Measurements from ENCODE around the gene PNPLA7. TPM values are rescaled to one million over a fixed set of nuclear protein-coding genes. Genes with fewer than 3 reads are reported as not detected.
A peak's percentile ranks its signal among the peaks of the same experiment; 100 is the strongest.

The PNPLA7 gene
- total and polyA plus RNA-seq, 9 donors: 2.2 to 29.3 (median 13.0) TPM

GRCh38 chr9:137486141-137486490 lies 64.1 kb downstream of the PNPLA7 start:
- intact Hi-C loops (cut with DNase I): no loop called here
- H3K36me3 ChIP-seq: no peaks in the 10 kb centered on the region
- no peak for DNase-seq
- no peak for TF ChIP-seq EP300 (IDR thresholded peaks at IDR 0.05)
- TF ChIP-seq POLR2A (IDR thresholded peaks at IDR 0.05): no peak
- no peak for TF ChIP-seq CTCF (IDR thresholded peaks at IDR 0.05)
- no peaks in the 10 kb centered on the region for H3K27me3 ChIP-seq
- H3K27ac ChIP-seq: no peak overlapping the region
- no peaks in the 10 kb centered on the region for H3K9me3 ChIP-seq
- H3K4me3 ChIP-seq: no peak overlapping the region
- peaks cover 2% of the 10 kb centered on the region for H3K4me1 ChIP-seq (ENCODE audit: insufficient read depth)
- 88 to 93% (median 93%) methylated on average over 15 of the region's 15 CpGs for WGBS, 3 donors

- TF ChIP-seq CTCF (IDR thresholded peaks at IDR 0.05): no peak
- no peak for TF ChIP-seq EP300 (IDR thresholded peaks at IDR 0.05)
- no peak for TF ChIP-seq POLR2A (IDR thresholded peaks at IDR 0.05)
- intact Hi-C loops (cut with DNase I): no loop called here
- no peak overlapping the region for H3K4me3 ChIP-seq
- H3K36me3 ChIP-seq: no peaks in the 10 kb centered on the region
- H3K27ac ChIP-seq: no peak overlapping the region
- DNase-seq: peak in 1 of 5 donors; percentile 28
- no peaks in the 10 kb centered on the region for H3K27me3 ChIP-seq
- 91 to 94% (median 93%) methylated on average over 26 of the region's 26 CpGs for WGBS, 3 donors
- H3K4me1 ChIP-seq (ENCODE audit: insufficient read depth): peaks cover 2% of the 10 kb centered on the region
- no peaks in the 10 kb centered on the region for H3K9me3 ChIP-seq
Observed at GRCh38 chr9:137485343-137486140, 64.7 kb downstream of the PNPLA7 start.

- DNase-seq: peak in 2 of 5 donors; percentile 7 to 28
- 92 to 95% (median 95%) methylated on average over 23 to 27 of the region's 27 CpGs for WGBS, 3 donors
- Histone ChIP-seq H3K9me3 (no peaks in the 10 kb centered on the region), H3K4me3 (no peak overlapping the region), H3K36me3 (no peaks in the 10 kb centered on the region), H3K4me1 (ENCODE audit: insufficient read depth) (peaks cover 2% of the 10 kb centered on the region), H3K27ac (no peak overlapping the region), H3K27me3 (no peaks in the 10 kb centered on the region)
- intact Hi-C loops (cut with DNase I): no loop called here
- no peak for TF ChIP-seq EP300 (IDR thresholded peaks at IDR 0.05)
- TF ChIP-seq POLR2A (IDR thresholded peaks at IDR 0.05): no peak
- TF ChIP-seq CTCF (IDR thresholded peaks at IDR 0.05): no peak
Observed at GRCh38 chr9:137484551-137485315, 65.5 kb downstream of the PNPLA7 start.

- WGBS, 3 donors: 56 to 64% (median 58%) methylated on average over 26 of the region's 26 CpGs
- Histone ChIP-seq H3K4me3 (no peak overlapping the region), H3K9me3 (no peaks in the 10 kb centered on the region), H3K4me1 (ENCODE audit: insufficient read depth) (peaks cover 4% of the 10 kb centered on the region), H3K27me3 (no peaks in the 10 kb centered on the region), H3K36me3 (no peaks in the 10 kb centered on the region), H3K27ac (peak overlapping the region in 1 of 2 donors; percentile 30)
- intact Hi-C loops (cut with DNase I): no loop called here
- peak; percentile 64 to 75 (median 67) for DNase-seq
- TF ChIP-seq POLR2A (IDR thresholded peaks at IDR 0.05) (no peak), CTCF (IDR thresholded peaks at IDR 0.05) (no peak), EP300 (IDR thresholded peaks at IDR 0.05) (no peak)
Observed at GRCh38 chr9:137482094-137482781, 68.0 kb downstream of the PNPLA7 start.
